ENCODE data around the gene HDGFL3. TPM values are rescaled to one million over a fixed set of nuclear protein-coding genes. Genes with fewer than 3 reads are reported as not detected.

The HDGFL3 gene
- total RNA-seq, 2 donors from 2014 or later: 10.9 to 26.3 TPM

Other genes with a start within 250 kb of the HDGFL3 start
- gene RAMAC, start 221.6 kb downstream of the HDGFL3 start, total RNA-seq: 10 to 100 TPM; 20.1 to 20.3 TPM
- 10 to 100 TPM; 18.1 to 26.3 TPM for gene C15orf40, start 196.2 kb downstream of the HDGFL3 start, total RNA-seq
- 10 to 100 TPM; 47.7 to 64.7 TPM for gene BTBD1, start 140.6 kb downstream of the HDGFL3 start, total RNA-seq
- 1 to 10 TPM in 1 of 2 donors, under 1 TPM in 1; 0.84 to 2.6 TPM for gene TM6SF1, start 100.2 kb downstream of the HDGFL3 start, total RNA-seq
- gene BNC1, start 76.8 kb upstream of the HDGFL3 start, total RNA-seq: not detected
- not detected for gene SH3GL3, start 239.5 kb upstream of the HDGFL3 start, total RNA-seq